Measurements from ENCODE around the gene CCM2.
"Not testable (repeated sequence)": the region's sequence is repeated elsewhere in the genome, so short reads cannot be mapped to it uniquely, and the experiment has no call there.

Gene CCM2

DNA sequence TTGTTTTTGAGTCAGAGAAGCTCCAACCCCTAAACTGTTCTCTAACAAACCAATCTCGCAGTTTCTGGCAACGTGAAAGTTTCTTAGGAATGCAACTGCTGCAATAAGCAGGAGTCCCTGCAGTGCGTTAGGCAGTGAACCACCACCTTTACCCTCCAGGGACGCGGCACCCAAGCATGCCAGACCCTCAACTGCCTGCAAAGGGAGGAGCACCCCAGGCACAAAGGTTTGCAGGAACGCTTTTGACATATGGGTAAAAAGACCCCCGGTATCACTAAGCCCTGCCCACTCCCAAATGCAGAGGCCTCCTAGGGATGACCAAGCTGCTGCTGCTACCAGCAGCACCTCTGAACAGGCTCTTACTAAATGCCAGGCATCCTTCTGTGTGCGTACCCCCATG, 106.8 kb downstream of the CCM2 start:
- Mint-ChIP-seq H3K9me3 (no peaks in the 10 kb centered on the region), H3K4me1 (peaks cover 12% of the 10 kb centered on the region), H3K4me3 (no peak overlapping the region), H3K36me3 (ENCODE audit: low read depth) (peaks cover 34% of the 10 kb centered on the region), H3K27me3 (ENCODE audit: low read depth) (no peaks in the 10 kb centered on the region), H3K27ac (no peak overlapping the region)
- TF ChIP-seq, protein P1, sequence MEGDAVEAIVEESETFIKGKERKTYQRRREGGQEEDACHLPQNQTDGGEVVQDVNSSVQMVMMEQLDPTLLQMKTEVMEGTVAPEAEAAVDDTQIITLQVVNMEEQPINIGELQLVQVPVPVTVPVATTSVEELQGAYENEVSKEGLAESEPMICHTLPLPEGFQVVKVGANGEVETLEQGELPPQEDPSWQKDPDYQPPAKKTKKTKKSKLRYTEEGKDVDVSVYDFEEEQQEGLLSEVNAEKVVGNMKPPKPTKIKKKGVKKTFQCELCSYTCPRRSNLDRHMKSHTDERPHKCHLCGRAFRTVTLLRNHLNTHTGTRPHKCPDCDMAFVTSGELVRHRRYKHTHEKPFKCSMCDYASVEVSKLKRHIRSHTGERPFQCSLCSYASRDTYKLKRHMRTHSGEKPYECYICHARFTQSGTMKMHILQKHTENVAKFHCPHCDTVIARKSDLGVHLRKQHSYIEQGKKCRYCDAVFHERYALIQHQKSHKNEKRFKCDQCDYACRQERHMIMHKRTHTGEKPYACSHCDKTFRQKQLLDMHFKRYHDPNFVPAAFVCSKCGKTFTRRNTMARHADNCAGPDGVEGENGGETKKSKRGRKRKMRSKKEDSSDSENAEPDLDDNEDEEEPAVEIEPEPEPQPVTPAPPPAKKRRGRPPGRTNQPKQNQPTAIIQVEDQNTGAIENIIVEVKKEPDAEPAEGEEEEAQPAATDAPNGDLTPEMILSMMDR (IDR thresholded peaks at IDR 0.05; ENCODE audit: unreplicated experiment in 3 of 3), result no peak

DNA sequence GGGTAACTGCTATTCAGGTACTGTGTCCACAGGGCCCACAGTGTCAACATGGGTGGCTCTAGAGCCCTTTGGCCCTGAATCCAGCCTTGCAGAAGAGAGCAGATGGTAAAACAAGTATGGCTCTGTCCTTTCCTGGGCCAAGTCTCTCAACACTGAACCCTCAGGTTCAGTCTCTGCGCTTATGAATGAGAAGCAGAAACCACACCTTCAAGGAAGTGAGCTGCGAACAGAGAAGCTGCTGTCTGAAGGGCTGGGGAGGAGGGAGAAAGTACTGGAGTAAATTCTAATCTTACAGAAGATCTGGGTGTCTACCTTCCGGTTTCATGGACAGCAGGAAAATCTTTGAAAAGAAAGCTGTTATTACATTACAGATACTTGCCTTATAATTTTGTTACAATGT, 107.4 kb downstream of the CCM2 start:
- Mint-ChIP-seq H3K9me3 (no peaks in the 10 kb centered on the region), H3K27me3 (ENCODE audit: low read depth) (no peaks in the 10 kb centered on the region), H3K27ac (no peak overlapping the region), H3K4me1 (peaks cover 15% of the 10 kb centered on the region), H3K4me3 (peak overlapping the region in 2 of 3 experiments; percentile 14 to 34), H3K36me3 (ENCODE audit: low read depth) (peaks cover 34% of the 10 kb centered on the region)
- TF ChIP-seq, protein P1 (IDR thresholded peaks at IDR 0.05; ENCODE audit: unreplicated experiment in 3 of 3), result no peak

DNA sequence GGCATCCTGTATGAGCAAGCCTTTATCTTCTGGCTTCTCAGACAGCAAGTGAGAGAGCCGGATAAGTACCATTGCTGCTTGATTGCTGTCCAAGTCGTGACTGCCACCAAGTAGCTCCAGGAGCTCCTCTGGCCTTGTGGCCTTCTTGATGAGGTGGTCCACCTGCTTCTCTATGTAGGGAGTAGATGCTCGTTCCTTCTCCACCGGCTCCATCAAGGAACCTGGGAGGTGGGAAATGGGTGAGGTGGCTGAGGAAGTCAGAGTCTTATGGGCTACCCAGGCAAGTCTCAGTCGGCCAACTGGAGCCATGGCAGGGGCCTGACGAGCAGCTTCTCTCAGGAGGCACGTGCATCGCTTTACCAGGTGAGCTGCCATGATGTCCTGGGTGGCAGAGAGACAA, 108.9 kb downstream of the CCM2 start:
- Mint-ChIP-seq H3K4me1 (peaks cover 24% of the 10 kb centered on the region), H3K36me3 (ENCODE audit: low read depth) (peaks cover 29% of the 10 kb centered on the region), H3K27ac (peak overlapping the region in 1 of 3 experiments; percentile 37), H3K27me3 (ENCODE audit: low read depth) (no peaks in the 10 kb centered on the region), H3K9me3 (no peaks in the 10 kb centered on the region), H3K4me3 (peak overlapping the region; percentile 67 to 82 (median 79))
- TF ChIP-seq, protein P1 (IDR thresholded peaks at IDR 0.05; ENCODE audit: unreplicated experiment in 3 of 3), result no peak

DNA sequence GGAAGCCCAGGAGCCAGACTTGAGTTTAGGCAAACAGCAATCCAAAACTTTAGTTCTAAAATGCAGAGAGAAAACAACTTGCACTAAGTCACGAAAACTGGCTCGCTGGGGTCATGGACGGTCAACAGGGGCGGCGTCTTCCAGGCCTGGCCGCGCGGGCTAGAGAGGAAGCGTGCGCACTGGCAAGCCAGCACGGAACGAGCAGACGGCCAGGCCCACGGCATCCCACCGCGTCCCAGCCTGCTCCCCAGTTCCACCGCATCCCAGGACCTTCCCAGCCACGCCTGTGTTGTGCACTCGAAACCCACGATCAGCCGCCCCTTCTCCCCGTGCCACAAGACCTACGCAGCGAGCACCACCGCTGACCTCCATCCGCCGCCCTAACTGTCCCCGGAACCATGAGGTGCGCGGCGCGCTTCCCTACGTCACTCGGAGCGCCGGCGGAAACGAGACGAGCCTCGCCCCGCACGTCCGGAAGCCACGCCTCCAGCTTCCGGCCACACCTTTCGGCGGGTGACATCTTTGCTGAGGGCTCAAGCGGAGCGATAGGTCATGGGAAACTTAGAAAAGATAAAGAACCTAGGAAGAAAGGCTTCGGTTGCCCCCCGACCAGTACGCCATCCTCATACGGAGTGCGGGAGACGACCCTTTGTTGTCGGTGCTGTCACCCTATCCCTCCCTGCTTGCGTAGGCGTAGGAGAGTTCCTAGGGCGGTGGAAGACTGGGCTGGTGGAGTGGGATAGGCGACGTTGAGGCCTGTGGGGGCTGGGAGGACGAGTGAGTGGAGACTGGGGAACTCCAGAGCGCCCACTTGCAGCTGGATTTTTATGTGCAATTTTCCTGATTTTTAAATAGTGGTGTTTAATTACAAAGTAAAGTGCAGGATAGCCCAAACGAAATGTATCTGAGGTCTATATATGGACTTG, 111.6 kb downstream of the CCM2 start, which contains the start of gene TBRG4:
TBRG4 (minus strand) TSS at position 400 of the 926 bp plus-strand sequence. CDS start 2,460 bp downstream, outside the sequence.
- TF ChIP-seq, protein P1 (IDR thresholded peaks at IDR 0.05; ENCODE audit: unreplicated experiment in 3 of 3), result peak; percentile 22 to 51 (median 46)
- H3K4me3 Mint-ChIP-seq, result peak within 1 kb of the TSS; percentile 93 to 98 (median 94)
- peaks cover 5% of the 10 kb centered on the region for H3K27me3 Mint-ChIP-seq (ENCODE audit: low read depth)
- peaks cover 24% of the 10 kb centered on the region for H3K4me1 Mint-ChIP-seq
- peak within 1 kb of the TSS; percentile 96 to 99 (median 98) for H3K27ac Mint-ChIP-seq
- peaks cover 21% of the 10 kb centered on the region for H3K36me3 Mint-ChIP-seq (ENCODE audit: low read depth)
- H3K9me3 Mint-ChIP-seq, result no peaks in the 10 kb centered on the region

DNA sequence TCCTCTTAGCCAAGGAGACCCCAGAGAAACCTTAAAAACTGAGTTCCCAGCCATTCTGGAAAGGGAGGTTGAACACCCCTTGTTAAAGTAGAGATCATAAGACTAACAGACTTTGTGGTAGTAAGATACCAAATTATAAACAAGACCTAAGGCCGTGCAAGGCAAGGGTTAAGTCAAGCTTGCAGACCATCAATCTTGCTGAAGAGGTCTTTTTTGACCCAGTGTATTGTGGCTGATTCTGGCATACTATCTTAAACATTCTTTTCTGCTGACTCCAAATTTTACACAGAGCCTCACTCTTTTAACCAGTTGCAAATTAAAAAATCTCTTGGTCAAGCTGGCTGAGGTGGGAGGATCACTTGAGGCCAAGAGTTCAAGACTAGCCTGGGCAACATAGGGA, 112.6 kb downstream of the CCM2 start:
- peaks cover 24% of the 10 kb centered on the region for H3K4me1 Mint-ChIP-seq
- H3K4me3 Mint-ChIP-seq, result peak overlapping the region; percentile 91 to 94 (median 93)
- TF ChIP-seq, protein P1 (IDR thresholded peaks at IDR 0.05; ENCODE audit: unreplicated experiment in 3 of 3), result no peak
- H3K27ac Mint-ChIP-seq, result peak overlapping the region; percentile 96 to 99 (median 98)
- H3K27me3 Mint-ChIP-seq (ENCODE audit: low read depth), result peaks cover 5% of the 10 kb centered on the region
- no peaks in the 10 kb centered on the region for H3K9me3 Mint-ChIP-seq
- H3K36me3 Mint-ChIP-seq (ENCODE audit: low read depth), result peaks cover 16% of the 10 kb centered on the region

DNA sequence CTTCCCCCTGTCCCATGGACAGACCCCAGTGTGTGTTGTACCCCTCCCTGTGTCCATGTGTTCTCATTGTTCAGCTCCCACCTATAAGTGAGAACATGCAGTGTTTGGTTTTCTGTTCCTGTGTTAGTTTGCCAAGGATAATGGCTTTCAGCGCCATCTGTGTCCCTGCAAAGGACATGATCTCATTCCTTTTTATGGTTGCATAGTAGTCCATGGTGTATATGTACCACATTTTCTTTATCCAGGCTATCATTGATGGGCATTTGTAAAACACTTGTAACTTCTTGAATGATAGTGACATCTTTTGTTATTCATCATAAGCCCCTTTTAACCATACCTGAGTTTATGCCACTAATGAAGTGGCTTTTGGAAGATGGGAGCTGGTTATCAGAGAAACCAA, 114.3 kb downstream of the CCM2 start:
- not testable (repeated sequence) for H3K9me3 Mint-ChIP-seq

More for the DNA sequence above, 114.3 kb downstream of the CCM2 start:
- not testable (repeated sequence) for H3K36me3 Mint-ChIP-seq (ENCODE audit: low read depth); H3K27me3 Mint-ChIP-seq (ENCODE audit: low read depth)
- peak overlapping the region; percentile 65 to 71 (median 67) for H3K4me3 Mint-ChIP-seq
- H3K27ac Mint-ChIP-seq, result peak overlapping the region in 2 of 3 experiments; percentile 58 to 75
- peaks cover 24% of the 10 kb centered on the region for H3K4me1 Mint-ChIP-seq

All from nephron (organoid).